HEK293 (cell line): Measurements from ENCODE around the gene IL36B.

ENCODE experiments used
- CTCF ChIA-PET: fragments of 350-600 bp; formaldehyde crosslinking; extraction: SDS; loops from one replicate; lab custom pipeline; 2021; ENCODE audit warnings: antibody characterized with exemption; lab: Yijun Ruan, JAX
- POLR2A ChIA-PET: fragments of 300-600 bp; formaldehyde crosslinking; extraction: SDS; loops from one replicate; lab custom pipeline; 2020; ENCODE audit warnings: antibody characterized with exemption, inconsistent platforms; lab: Yijun Ruan, JAX
- H3K27ac ChIP-seq: fragments of 200-500 bp; sonication (Bioruptor generic); 2 replicates; pipeline ENCODE4 v1.5.1; 2014; ENCODE audit warnings: low read depth, low read length, control low read depth, inconsistent platforms; ENCODE audit errors: extremely low read depth
- H3K36me3 ChIP-seq, 2 experiments: fragments of 200-500 bp in 1 of 2; sonication (Bioruptor generic) in 1 of 2; 1 replicate in 1 of 2; 2 replicates in 1 of 2; pipeline ENCODE4 v1.5.1; 2014 to 2017; ENCODE audit warnings: inconsistent platforms in 2 of 2, low read length in 2 of 2; ENCODE audit not compliant: control insufficient read depth in 2 of 2, insufficient read depth in 1 of 2
- H3K4me1 ChIP-seq: fragments of 200-500 bp; sonication (Bioruptor generic); 2 replicates; pipeline ENCODE4 v1.5.1; 2014; ENCODE audit warnings: mild to moderate bottlenecking, low read length, inconsistent platforms; ENCODE audit not compliant: control insufficient read depth, insufficient read depth
- H3K4me3 ChIP-seq: 2 replicates; pipeline ENCODE4 v1.5.1; 2011; ENCODE audit warnings: low read depth, mild to moderate bottlenecking, control low read depth, low read length, moderate library complexity
- H3K9me3 ChIP-seq: fragments of 200-500 bp; sonication (Bioruptor generic); 2 replicates; pipeline ENCODE4 v1.5.1; 2014; ENCODE audit warnings: low read depth, low read length, inconsistent platforms; ENCODE audit not compliant: control insufficient read depth, insufficient read depth
- GLIS2 ChIP-seq: fragments of 450-650 bp; formaldehyde crosslinking; IDR thresholded peaks from 2 replicates; pipeline ENCODE4 v1.5.1; 2016; ENCODE audit warnings: missing biosample characterization, missing genetic modification characterization
- SETDB1 ChIP-seq: IDR thresholded peaks from one replicate; pipeline ENCODE4 v1.6.1; 2017; ENCODE audit warnings: mild to moderate bottlenecking, low read length, moderate library complexity, mixed read lengths; ENCODE audit not compliant: insufficient read length
- WT1 ChIP-seq: fragments of 450-650 bp; formaldehyde crosslinking; IDR thresholded peaks from 2 replicates; pipeline ENCODE4 v1.5.1; 2016; ENCODE audit warnings: missing biosample characterization, missing genetic modification characterization
- ZNF48 ChIP-seq: fragments of 450-650 bp; formaldehyde crosslinking; IDR thresholded peaks from 2 replicates; pipeline ENCODE4 v1.5.1; 2016; ENCODE audit warnings: missing biosample characterization, missing genetic modification characterization
- ZNF585B ChIP-seq: fragments of 450-650 bp; formaldehyde crosslinking; IDR thresholded peaks from 2 replicates; pipeline ENCODE4 v1.5.1; 2016; ENCODE audit warnings: missing biosample characterization, missing genetic modification characterization
- ZNF660 ChIP-seq: fragments of 450-650 bp; IDR thresholded peaks from 2 replicates; pipeline ENCODE4 v1.5.1; 2018; ENCODE audit warnings: missing biosample characterization, mild to moderate bottlenecking, missing genetic modification characterization
- TF ChIP-seq, protein P1 (sequence below): fragments of 450-650 bp; formaldehyde crosslinking; IDR thresholded peaks from 2 replicates; pipeline ENCODE4 v1.5.1; 2016; ENCODE audit warnings: missing biosample characterization, missing genetic modification characterization
- TF ChIP-seq, protein P2 (sequence below): fragments of 450-650 bp; formaldehyde crosslinking; IDR thresholded peaks from 2 replicates; pipeline ENCODE4 v1.5.1; 2017; ENCODE audit warnings: missing biosample characterization, missing genetic modification characterization
- TF ChIP-seq, protein P3 (sequence below): IDR thresholded peaks from 2 replicates; pipeline ENCODE4 v1.6.1; 2011; ENCODE audit warnings: mild to moderate bottlenecking, low read depth, low read length, borderline replicate concordance
- TF ChIP-seq, protein P4 (sequence below): fragments of 450-650 bp; formaldehyde crosslinking; conservative IDR thresholded peaks from 2 replicates; pipeline ENCODE4 v1.5.1; 2016; ENCODE audit warnings: low read depth, missing biosample characterization, missing genetic modification characterization
- TF ChIP-seq, protein P5 (sequence below): fragments of 450-650 bp; formaldehyde crosslinking; conservative IDR thresholded peaks from 2 replicates; pipeline ENCODE4 v1.5.1; 2016; ENCODE audit warnings: low read depth, missing biosample characterization, missing genetic modification characterization
- TF ChIP-seq, protein P6 (sequence below): fragments of 450-650 bp; IDR thresholded peaks from 2 replicates; pipeline ENCODE4 v1.5.1; 2018; ENCODE audit warnings: missing biosample characterization, mild to moderate bottlenecking, missing genetic modification characterization
- TF ChIP-seq, protein P7 (sequence below): fragments of 450-650 bp; formaldehyde crosslinking; IDR thresholded peaks from 2 replicates; pipeline ENCODE4 v1.5.1; 2016; ENCODE audit warnings: missing biosample characterization, missing genetic modification characterization

Gene IL36B

DNA sequence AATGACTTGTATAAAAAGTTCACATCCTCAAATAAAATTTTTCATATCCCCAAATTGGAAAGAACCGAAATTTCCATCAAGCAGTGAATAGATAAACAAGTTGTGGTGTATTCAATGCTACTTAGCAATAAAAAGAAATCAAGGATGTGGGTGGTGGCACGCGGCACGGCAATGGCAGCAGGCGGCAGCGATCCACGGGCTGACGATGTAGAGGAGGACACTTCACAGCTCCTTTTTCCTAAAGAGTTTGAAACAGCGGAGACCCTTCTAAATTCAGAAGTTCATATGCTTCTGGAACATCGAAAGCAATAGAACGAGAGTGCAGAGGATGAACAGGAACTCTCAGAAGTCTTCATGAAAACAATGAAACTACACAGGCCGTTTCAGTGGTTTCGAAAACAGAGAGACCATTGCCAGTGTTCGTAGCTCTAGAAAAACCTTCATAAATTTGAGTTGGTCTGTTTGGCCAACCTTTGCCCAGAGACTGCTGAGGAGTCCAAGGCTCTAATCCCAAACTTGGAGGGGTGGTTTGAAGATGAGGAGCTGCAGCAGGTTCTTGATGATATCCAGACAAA, 57.2 kb downstream of the IL36B start:
- Histone ChIP-seq H3K27ac (no peak overlapping the region), H3K4me1 (no peaks in the 10 kb centered on the region), H3K36me3 (no peaks in the 10 kb centered on the region), H3K9me3 (no peaks in the 10 kb centered on the region), H3K4me3 (no peak overlapping the region)
- CTCF ChIA-PET, result interaction anchor here (0.6 kb wide), 1 partner anchor 58 kb away, joined by 4 read pairs; no protein-coding TSS in a partner anchor
- POLR2A ChIA-PET, result no interaction called here
- TF ChIP-seq, protein P1, sequence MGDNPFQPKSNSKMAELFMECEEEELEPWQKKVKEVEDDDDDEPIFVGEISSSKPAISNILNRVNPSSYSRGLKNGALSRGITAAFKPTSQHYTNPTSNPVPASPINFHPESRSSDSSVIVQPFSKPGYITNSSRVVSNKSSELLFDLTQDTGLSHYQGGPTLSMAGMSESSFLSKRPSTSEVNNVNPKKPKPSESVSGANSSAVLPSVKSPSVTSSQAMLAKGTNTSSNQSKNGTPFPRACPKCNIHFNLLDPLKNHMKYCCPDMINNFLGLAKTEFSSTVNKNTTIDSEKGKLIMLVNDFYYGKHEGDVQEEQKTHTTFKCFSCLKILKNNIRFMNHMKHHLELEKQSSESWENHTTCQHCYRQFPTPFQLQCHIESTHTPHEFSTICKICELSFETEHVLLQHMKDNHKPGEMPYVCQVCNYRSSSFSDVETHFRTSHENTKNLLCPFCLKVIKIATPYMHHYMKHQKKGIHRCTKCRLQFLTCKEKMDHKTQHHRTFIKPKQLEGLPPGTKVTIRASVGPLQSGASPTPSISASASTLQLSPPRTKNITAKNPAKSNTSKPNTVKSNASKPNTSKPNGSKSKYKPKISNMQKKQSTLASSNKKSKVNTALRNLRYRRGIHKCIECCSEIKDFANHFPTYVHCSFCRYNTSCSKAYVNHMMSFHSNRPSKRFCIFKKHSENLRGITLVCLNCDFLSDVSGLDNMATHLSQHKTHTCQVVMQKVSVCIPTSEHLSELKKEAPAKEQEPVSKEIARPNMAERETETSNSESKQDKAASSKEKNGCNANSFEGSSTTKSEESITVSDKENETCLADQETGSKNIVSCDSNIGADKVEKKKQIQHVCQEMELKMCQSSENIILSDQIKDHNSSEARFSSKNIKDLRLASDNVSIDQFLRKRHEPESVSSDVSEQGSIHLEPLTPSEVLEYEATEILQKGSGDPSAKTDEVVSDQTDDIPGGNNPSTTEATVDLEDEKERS (tag by site-specific recombination), result no peak

DNA sequence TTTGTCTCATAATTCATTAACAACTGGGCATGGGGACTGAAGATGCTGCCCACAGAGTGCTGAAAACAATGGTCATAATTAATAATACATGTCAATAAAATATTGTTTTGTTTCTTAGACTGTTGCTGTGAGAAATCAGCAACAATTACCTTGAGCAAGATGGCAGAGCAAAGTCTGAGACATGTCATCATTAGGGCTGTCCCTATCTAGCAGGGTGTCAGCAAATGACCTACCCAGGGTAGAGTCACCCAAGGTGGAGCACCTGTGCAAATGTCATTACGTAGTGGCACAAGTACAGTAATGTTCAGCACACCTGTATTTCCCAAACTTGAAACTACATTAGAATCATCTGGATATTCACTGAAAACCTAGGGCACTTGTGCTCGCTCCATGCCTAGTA, 58.0 kb downstream of the IL36B start:
- Histone ChIP-seq H3K4me3 (no peak overlapping the region), H3K27ac (no peak overlapping the region), H3K36me3 (no peaks in the 10 kb centered on the region), H3K9me3 (no peaks in the 10 kb centered on the region), H3K4me1 (no peaks in the 10 kb centered on the region)
- ChIA-PET CTCF (no interaction called here), POLR2A (no interaction called here)
- TF ChIP-seq, protein P2, sequence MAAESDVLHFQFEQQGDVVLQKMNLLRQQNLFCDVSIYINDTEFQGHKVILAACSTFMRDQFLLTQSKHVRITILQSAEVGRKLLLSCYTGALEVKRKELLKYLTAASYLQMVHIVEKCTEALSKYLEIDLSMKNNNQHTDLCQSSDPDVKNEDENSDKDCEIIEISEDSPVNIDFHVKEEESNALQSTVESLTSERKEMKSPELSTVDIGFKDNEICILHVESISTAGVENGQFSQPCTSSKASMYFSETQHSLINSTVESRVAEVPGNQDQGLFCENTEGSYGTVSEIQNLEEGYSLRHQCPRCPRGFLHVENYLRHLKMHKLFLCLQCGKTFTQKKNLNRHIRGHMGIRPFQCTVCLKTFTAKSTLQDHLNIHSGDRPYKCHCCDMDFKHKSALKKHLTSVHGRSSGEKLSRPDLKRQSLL, result no peak
- TF ChIP-seq, protein P3, sequence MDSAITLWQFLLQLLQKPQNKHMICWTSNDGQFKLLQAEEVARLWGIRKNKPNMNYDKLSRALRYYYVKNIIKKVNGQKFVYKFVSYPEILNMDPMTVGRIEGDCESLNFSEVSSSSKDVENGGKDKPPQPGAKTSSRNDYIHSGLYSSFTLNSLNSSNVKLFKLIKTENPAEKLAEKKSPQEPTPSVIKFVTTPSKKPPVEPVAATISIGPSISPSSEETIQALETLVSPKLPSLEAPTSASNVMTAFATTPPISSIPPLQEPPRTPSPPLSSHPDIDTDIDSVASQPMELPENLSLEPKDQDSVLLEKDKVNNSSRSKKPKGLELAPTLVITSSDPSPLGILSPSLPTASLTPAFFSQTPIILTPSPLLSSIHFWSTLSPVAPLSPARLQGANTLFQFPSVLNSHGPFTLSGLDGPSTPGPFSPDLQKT, result no peak
- TF ChIP-seq, protein P4, sequence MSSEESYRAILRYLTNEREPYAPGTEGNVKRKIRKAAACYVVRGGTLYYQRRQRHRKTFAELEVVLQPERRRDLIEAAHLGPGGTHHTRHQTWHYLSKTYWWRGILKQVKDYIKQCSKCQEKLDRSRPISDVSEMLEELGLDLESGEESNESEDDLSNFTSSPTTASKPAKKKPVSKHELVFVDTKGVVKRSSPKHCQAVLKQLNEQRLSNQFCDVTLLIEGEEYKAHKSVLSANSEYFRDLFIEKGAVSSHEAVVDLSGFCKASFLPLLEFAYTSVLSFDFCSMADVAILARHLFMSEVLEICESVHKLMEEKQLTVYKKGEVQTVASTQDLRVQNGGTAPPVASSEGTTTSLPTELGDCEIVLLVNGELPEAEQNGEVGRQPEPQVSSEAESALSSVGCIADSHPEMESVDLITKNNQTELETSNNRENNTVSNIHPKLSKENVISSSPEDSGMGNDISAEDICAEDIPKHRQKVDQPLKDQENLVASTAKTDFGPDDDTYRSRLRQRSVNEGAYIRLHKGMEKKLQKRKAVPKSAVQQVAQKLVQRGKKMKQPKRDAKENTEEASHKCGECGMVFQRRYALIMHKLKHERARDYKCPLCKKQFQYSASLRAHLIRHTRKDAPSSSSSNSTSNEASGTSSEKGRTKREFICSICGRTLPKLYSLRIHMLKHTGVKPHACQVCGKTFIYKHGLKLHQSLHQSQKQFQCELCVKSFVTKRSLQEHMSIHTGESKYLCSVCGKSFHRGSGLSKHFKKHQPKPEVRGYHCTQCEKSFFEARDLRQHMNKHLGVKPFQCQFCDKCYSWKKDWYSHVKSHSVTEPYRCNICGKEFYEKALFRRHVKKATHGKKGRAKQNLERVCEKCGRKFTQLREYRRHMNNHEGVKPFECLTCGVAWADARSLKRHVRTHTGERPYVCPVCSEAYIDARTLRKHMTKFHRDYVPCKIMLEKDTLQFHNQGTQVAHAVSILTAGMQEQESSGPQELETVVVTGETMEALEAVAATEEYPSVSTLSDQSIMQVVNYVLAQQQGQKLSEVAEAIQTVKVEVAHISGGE (tag by site-specific recombination), result no peak
- TF ChIP-seq GLIS2 (tag by site-specific recombination), result no peak
- TF ChIP-seq SETDB1, result no peak
- no peak for TF ChIP-seq ZNF660 (tag by site-specific recombination)
- TF ChIP-seq, protein P5, sequence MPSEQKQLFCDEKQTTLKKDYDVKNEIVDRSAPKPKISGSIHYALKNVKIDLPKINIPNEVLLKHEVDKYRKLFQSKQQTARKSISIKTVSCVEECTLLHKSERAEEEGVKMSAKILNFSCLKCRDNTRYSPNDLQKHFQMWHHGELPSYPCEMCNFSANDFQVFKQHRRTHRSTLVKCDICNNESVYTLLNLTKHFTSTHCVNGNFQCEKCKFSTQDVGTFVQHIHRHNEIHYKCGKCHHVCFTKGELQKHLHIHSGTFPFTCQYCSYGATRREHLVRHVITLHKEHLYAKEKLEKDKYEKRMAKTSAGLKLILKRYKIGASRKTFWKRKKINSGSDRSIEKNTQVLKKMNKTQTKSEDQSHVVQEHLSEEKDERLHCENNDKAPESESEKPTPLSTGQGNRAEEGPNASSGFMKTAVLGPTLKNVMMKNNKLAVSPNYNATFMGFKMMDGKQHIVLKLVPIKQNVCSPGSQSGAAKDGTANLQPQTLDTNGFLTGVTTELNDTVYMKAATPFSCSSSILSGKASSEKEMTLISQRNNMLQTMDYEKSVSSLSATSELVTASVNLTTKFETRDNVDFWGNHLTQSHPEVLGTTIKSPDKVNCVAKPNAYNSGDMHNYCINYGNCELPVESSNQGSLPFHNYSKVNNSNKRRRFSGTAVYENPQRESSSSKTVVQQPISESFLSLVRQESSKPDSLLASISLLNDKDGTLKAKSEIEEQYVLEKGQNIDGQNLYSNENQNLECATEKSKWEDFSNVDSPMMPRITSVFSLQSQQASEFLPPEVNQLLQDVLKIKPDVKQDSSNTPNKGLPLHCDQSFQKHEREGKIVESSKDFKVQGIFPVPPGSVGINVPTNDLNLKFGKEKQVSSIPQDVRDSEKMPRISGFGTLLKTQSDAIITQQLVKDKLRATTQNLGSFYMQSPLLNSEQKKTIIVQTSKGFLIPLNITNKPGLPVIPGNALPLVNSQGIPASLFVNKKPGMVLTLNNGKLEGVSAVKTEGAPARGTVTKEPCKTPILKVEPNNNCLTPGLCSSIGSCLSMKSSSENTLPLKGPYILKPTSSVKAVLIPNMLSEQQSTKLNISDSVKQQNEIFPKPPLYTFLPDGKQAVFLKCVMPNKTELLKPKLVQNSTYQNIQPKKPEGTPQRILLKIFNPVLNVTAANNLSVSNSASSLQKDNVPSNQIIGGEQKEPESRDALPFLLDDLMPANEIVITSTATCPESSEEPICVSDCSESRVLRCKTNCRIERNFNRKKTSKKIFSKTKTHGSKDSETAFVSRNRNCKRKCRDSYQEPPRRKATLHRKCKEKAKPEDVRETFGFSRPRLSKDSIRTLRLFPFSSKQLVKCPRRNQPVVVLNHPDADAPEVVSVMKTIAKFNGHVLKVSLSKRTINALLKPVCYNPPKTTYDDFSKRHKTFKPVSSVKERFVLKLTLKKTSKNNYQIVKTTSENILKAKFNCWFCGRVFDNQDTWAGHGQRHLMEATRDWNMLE (tag by site-specific recombination), result no peak
- TF ChIP-seq ZNF585B (tag by site-specific recombination), result no peak
- TF ChIP-seq, protein P6, sequence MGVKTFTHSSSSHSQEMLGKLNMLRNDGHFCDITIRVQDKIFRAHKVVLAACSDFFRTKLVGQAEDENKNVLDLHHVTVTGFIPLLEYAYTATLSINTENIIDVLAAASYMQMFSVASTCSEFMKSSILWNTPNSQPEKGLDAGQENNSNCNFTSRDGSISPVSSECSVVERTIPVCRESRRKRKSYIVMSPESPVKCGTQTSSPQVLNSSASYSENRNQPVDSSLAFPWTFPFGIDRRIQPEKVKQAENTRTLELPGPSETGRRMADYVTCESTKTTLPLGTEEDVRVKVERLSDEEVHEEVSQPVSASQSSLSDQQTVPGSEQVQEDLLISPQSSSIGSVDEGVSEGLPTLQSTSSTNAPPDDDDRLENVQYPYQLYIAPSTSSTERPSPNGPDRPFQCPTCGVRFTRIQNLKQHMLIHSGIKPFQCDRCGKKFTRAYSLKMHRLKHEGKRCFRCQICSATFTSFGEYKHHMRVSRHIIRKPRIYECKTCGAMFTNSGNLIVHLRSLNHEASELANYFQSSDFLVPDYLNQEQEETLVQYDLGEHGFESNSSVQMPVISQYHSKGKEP (tag by site-specific recombination), result no peak
- no peak for TF ChIP-seq WT1 (tag by site-specific recombination)
- TF ChIP-seq, protein P7, sequence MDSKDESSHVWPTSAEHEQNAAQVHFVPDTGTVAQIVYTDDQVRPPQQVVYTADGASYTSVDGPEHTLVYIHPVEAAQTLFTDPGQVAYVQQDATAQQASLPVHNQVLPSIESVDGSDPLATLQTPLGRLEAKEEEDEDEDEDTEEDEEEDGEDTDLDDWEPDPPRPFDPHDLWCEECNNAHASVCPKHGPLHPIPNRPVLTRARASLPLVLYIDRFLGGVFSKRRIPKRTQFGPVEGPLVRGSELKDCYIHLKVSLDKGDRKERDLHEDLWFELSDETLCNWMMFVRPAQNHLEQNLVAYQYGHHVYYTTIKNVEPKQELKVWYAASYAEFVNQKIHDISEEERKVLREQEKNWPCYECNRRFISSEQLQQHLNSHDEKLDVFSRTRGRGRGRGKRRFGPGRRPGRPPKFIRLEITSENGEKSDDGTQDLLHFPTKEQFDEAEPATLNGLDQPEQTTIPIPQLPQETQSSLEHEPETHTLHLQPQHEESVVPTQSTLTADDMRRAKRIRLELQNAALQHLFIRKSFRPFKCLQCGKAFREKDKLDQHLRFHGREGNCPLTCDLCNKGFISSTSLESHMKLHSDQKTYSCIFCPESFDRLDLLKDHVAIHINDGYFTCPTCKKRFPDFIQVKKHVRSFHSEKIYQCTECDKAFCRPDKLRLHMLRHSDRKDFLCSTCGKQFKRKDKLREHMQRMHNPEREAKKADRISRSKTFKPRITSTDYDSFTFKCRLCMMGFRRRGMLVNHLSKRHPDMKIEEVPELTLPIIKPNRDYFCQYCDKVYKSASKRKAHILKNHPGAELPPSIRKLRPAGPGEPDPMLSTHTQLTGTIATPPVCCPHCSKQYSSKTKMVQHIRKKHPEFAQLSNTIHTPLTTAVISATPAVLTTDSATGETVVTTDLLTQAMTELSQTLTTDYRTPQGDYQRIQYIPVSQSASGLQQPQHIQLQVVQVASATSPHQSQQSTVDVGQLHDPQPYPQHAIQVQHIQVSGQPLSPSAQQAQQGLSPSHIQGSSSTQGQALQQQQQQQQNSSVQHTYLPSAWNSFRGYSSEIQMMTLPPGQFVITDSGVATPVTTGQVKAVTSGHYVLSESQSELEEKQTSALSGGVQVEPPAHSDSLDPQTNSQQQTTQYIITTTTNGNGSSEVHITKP, result no peak
- TF ChIP-seq ZNF48 (tag by site-specific recombination), result no peak
